ENCODE data around the gene CPVL. TPM values are rescaled to one million over a fixed set of nuclear protein-coding genes. Genes with fewer than 3 reads are reported as not detected.

CPVL gene
- total RNA-seq, 1 donor from 2014 or later, result 0.32 TPM

DNA sequence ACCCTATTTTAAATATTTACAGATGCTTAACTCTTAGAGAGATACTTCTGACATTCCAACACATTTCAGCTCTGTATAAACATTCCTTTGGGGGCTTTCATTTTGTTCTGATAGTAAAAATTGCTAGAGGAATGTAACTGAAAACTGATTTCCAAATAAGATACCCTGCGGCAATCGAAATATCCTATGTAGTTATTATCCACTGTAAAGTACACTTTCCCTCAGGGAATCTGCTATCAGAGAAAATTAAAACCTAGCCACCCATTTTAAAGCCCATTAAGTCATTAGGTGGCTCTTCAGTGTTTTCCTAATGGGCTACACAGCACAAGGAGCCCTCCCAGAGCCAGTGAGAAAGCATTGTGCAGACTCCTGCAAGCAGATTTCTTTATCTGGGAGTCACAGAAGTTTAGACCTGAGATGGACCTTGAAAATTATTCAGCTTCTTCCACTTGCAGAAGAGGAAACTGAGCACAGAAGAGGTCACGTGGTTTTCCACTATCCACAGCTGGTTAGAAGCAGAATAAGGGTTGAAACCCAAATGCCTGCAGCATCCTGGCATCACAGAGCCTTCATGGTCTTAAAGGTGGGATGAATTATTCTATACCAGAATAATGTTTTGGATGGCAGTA lies 12.6 kb upstream of the CPVL start:
- intact Hi-C loops (cut with micrococcal nuclease), result no loop called here

DNA sequence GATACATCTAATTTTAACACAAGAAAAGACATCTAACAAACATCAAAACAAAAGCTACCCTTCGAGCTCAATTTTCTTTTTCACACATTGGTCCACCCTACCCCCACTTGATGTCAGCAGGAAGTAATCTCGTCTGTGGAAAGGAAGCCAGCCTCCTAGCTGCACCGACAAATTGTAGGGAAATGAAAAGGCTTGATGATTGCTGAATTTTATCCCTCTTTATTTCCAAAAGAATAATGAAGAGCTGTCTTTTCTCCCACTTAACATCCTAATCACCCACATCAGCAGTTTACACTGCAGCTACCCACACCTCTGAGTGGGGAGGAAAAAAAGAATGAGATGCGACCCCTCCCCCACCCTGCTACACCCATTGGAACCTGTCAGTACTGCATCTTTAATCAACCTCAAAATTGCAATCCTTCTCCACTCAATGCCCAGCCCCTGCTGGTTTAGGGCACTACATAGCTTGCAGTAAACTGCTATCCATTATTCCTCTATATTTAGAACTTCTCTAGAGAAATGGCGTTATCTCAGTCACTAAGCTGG lies 10.6 kb upstream of the CPVL start:
- intact Hi-C loops (cut with micrococcal nuclease), result no loop called here

DNA sequence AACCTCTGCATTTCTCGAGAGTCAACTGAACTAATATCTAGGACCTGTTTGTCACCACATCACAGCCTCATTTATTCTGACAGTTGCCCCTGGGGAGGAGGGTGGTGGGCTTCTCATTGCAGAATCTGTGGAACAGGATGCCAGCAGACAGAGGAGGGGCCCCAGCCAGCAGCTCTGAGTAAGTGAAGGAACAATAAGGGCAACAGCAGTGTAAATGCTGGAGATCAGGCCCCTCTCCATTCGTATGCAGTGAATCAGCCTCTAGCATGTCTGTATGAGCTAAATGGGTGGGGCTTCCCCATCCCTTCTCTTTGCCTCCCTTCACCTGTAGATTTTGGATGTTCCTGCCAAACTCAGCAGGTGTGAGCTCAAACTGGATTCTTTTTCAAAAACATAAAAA lies 7.7 kb upstream of the CPVL start:
- intact Hi-C loops (cut with micrococcal nuclease), result no loop called here

DNA sequence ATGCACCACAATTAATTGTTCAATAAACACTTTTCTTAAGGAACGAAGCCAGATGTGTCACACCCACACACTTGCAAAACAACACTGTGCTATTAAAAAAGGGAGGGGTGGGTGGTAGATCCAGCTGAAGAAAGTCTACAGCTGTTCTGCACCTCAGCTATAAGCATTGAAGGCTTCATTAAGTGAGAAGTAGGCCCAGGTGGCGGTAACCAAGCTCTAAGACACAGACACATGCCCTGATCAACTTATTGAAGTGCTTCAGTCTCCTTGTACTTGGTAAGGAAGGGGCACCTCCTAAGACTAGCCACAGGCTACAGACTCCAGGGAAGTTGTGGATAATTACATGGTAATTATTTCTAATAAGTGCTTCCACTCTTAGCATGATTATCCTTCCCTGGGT lies 4.5 kb upstream of the CPVL start:
- intact Hi-C loops (cut with micrococcal nuclease), result no loop called here

DNA sequence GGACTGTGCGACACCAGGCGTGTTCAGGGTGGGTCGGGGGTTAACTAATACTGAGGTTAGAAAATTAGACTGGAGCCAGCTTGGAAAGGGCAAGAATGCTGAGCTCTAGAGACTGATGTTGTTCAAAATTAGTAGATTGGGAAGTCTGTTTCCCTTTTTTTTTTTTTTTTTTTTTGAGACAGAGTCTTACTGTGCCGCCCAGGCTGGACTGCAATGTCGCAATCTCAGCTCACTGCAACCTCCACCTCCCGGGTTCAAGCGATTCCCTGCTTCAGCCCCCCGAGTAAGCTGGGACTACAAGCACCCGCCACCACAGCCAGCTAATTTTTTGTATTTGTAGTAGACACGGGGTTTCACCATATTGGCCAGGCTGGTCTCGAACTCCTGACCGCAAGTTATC lies 2.7 kb upstream of the CPVL start:
- intact Hi-C loops (cut with micrococcal nuclease), result no loop called here

DNA sequence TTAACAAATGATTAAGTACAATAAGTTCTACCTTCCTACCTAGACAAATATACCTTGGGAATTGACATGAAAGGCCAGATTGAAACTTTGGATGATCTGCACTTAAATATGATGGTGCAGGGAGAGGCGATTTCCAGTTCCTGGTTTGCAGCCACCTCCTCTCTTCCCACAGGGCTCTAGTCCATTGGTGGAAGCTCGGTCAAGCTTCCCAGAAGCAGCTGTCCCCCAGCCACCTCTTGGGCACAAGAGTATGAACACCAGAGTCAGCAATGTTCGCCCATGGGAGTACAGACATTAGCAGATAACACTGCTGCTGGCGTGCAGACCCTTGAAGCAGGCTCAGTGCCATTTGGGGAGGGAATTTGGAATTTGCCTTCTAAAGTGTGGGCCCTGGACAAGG lies 1.5 kb upstream of the CPVL start:
- intact Hi-C loops (cut with micrococcal nuclease), result no loop called here

DNA sequence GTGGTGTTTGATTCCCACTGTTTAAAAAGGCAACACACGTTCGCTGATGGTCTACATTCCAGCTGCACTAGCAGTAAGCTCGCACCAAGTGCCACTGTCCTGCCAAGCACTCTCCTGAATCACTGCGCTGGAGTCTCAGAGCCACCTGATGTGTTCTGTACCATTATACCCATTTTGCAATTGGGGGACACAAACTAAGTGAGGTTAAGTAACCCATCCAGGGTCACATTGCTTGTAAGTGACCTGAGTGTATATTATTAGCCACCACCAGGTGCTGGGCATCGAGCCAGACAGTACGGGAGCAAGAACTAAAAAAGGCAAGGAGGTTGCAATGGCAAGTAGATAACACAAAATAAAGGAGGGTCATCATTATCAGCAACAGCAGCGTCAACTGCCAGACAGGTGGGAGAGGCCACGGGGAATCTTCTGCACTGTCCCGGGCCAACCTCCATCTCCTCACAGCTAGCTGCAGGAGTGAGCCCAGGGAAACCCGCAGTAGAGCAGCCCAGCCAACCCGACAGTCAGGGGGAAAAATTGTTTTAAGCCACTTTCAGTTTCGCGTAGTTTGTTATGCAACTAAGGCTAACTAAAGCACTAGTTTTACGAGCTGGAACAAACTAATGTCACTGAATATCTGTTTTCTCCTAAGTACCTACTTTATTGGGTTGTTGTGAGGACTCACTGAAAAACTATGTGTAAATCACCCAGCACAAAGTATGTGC lies 712 bp upstream of the CPVL start:
- intact Hi-C loops (cut with micrococcal nuclease), result no loop called here

DNA sequence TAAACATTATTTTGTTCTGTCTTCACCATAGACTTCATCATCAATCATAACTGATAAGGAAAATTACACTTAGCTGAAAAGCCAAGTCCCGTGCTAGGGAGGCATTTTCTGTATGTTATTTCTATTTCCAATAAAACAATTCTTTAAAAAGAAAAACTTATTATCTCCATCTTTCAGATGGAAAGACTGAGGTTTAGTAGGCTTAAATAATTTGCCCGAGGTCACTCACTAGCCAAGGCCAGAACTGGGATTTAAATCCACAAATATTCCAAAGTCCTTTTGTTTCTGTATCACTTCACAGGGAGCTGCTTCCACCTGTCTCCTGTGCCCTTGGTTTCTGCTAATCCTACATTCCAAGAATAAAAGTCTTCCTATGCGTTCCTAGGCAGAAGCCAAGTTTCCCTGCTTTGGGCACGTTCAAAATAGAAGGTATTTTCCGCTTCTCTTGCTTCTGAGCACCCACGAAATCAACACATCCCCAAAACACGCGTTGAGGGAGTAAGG lies 732 bp downstream of the CPVL start:
- intact Hi-C loops (cut with micrococcal nuclease), result no loop called here

DNA sequence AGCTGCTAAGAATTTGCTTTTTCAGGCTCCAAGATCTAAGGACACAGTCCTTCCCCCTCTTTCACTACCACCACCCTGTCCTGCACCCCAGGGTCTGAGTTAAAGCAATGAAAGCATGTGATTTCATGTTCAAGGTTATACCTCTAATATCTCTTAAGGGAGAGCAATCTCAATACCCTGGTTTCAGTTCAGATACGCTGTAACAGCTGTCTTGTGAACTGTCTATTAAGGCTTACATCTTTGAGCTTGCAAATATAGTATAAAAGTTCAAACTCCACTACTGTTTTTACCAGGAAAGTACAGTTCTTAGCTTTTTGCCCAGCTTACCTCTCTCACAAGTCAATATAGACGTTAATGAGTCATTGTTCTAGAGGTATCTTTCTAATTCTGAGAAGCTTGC lies 2.6 kb downstream of the CPVL start:
- intact Hi-C loops (cut with micrococcal nuclease), result no loop called here

DNA sequence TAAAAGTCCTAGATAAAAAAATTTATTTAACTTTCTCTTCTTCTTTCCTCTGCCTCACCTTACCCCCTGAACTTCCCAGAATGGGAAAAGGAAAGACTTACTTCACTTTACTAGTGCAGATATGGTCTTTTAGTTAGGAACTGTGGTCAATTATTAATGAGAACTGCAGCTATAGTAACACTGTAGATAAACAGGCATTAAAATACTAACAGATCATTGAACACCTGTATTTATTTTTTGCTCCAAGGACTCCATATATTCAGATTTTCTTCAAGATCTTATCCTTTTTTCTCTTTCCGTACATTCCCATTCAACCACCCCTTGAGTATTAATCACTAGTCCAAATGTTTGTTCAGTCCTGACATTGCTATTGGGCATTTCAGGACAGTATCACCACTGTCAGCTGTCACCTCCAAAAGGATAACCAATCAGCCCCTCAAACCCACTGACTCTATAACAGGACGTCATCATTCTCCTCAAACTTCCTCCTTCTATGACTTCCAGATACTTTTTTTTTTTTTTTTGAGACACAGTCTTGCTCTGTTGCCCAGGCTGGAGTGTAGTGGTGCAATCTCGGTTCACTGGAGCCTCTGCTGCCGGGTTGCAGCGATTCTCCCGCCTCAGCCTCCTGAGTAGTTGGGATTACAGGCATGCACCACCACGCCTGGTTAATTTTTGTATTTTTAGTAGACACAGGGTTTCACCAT lies 4.2 kb downstream of the CPVL start:
- intact Hi-C loops (cut with micrococcal nuclease), result no loop called here

DNA sequence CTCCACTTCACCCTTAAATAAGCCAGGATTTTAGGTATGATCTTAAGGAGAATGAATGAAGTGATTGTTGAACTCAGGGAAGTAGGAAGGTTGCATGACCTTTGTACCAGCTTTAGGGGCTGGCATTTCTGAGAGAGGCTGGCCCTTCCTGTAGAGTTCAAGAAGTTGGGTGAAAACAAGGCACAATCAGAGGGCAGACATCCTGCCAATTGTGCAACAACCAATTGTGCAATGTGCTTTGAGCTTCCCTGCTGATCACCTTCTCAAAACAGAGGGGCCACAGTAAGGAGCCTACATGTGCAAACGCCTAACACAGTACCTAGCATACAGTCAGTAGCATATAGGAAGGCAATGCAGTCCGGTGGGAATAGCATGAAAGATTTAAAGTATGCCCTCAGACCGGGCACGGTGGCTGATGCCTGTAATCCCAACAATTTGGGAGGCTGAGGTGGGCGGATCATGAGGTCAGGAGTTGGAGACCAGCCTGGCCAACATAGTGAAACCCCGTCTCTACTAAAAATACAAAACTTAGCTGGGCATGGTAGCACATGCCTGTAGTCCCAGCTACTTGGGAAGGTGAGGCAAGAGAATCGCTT lies 5.4 kb downstream of the CPVL start:
- intact Hi-C loops (cut with micrococcal nuclease), result no loop called here

DNA sequence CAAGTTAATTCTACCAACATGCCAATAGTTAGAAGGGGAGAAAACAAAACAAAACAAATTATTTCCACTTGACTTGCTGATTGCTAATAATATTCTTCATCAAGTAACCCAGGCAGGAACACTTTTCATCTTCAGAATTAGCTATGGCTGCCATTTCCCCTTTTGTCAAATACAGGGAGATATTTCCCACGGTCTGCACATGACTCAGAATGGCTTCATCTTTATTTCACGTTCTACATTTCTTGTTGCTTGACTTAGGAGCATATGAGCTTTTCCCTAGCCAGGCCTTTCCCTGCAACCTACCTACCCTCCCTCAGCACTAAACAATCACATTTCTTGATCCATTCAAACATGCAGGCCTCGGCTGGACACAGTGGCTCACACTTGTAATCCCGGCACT lies 6.5 kb downstream of the CPVL start:
- intact Hi-C loops (cut with micrococcal nuclease), result no loop called here

DNA sequence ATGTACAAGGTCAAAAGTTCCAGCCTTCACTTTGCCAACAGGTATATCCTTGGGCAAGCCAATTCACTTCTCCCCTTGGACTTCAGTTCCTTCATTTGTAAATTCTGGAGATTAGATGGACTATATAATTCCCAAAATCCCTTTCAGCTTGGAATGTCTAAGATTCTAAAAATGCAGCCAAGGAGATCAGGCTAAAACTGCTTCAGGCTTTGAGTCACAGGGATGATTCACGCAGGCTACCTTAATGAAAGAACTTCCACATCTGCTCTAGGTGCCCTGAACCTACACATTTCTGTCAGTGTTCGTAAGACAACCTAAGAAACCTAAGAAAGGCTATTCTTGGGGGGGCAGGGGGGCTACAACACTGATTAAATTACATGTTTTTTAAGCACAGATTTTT lies 7.1 kb downstream of the CPVL start:
- intact Hi-C loops (cut with micrococcal nuclease), result no loop called here

DNA sequence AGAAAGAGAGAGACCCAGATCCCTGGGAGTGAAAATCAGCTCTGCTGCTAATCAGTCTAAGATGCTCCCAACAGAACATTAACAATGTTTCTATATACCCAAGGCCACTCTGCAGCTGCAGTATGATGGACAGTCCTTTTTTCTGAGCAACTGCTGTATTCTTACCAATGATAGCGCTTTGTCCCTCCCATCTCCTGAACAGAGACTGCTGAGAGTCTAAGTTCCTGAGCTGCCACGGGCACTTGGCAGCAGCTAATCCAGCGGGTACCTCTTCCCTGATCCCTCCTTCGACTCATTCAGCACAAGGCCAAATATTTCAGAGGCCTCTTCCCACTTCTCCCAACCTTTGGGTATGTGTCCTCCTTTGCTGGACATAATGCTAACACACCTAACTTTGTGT lies 7.7 kb downstream of the CPVL start:
- intact Hi-C loops (cut with micrococcal nuclease), result no loop called here

DNA sequence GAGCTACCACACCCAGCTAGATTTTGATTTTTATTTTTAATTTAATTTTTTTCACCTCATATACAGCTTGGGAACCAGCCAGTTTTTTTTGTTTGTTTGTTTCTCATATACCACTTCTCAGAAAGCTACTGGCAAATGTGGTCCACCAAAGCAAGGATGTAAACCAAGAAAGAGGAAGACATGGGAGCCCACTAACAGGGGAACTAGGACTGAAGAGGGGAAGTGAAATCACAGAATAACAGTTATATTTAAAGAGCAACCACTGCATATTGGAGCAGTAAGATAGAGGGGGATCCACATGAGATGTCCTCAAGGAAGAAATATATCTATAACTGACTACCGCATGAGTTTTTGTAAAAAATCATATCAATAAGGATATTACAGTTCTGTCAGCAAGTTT lies 10.5 kb downstream of the CPVL start:
- intact Hi-C loops (cut with micrococcal nuclease), result no loop called here

DNA sequence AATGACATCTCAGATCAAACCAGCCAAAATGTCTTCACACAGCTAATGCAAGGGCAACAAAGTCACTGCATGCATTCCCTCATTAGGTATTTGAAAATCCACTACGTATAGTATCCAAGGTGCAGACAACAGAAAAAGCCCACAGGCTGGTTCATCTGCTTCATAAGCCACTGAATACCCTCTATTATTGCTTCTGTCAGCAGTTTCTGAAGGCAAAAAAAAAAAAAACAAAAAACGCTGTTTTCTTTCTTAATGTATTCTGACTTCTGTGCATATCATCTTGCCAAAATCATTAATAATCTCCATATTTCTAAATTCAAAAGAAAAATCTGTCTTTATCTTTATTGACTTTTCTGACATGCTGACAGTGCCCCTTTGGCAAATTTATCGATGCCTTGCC lies 13.4 kb downstream of the CPVL start:
- intact Hi-C loops (cut with micrococcal nuclease), result no loop called here

DNA sequence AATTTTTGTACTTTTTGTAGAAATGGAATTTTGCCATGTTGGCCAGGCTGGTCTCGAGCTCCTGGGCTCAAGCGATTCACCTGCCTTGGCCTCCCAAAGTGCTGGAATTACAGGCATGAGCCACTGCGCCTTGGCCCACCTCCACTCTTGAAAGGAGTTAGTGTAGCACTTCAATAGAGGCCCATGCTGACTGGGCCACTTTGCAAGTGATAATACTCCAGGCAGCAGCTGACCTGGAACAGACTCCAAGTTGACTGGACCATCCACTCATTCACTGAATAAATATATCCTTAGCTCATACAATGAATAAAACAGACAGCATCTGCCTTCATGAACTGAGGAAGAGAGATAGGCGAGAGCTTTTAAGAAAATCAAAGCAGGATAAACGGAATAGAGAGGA lies 14.7 kb downstream of the CPVL start:
- intact Hi-C loops (cut with micrococcal nuclease), result no loop called here

DNA sequence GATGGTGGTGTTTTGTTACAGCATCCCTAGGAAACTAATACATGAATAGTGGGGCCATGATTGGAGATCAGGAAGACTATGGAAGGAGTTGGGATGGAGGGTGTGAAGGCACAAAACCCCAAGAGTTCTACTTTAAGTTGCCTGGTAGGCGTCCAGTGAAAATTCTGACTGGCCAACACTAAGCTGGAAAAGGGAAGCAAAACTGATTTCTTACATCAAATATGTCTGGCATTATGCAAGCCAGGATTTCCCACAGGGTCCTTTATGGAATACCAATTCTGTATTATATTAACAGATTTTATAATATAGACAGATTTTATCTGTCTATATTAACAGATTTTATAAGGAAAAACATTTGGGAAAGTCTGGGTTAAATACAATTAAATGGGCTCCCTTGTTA lies 16.2 kb downstream of the CPVL start:
- intact Hi-C loops (cut with micrococcal nuclease), result no loop called here

DNA sequence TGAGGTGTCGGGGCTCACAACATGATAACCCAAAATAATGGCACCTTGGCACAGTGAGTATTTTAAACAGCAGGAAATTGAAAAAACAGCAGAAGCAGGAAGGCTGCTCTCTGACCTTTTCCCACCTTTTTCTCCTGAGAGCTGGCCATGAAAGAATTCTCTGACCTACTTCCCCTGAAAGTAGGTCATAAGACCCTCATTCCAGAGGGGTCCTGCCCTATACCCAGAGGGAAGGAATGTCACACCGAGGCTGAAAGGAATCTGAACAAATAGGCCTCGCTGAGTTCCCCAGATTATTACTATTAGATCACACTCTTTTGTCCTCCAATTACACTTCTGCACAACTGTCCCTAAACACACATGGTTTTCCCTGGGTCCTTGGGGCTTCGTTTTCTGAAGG lies 18.8 kb downstream of the CPVL start:
- intact Hi-C loops (cut with micrococcal nuclease), result no loop called here

DNA sequence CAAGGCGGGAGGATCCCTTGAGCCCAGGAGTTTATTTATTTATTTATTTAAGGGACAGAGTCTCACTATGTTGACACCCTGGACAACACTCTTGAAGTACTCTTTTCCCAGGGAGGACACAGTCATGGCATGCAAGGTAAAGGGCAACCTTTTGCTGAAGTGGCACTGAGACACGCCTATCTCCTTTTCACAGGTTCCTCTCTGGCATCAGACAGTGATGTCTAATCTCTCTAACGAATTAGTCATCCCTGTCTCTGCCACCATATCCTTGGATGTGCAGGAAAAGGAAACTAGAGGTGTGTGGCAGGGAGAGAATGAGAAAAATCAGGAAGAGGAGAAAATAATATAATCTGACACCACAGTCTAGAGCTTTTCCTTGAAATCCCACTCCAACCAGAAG lies 19.5 kb downstream of the CPVL start:
- intact Hi-C loops (cut with micrococcal nuclease), result no loop called here

DNA sequence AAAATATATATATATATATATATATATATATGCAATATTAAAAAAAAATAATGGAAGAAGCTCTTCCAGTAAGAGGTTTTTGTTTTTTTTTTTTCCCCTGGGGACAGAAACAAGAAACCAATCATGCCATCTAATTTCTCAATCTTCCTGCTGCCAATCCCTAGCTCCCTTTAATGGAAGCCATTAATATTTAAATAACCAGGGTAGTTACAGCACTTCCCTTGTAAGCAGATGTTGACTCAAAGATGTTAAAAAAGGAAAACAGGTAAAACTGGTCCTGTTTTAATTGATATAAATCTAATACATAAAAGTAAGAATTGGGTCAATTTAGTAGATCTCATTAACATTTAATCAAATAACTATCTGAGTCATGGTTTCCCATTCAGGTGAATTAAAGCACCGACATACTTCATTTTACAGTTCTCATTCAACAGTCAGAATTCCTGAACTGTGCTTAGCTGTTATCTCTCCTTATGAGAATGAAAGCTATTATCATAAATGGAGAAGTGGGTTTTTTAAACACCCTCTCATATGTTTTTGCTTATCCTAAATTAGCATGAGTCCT lies 22.6 kb downstream of the CPVL start:
- intact Hi-C loops (cut with micrococcal nuclease), result no loop called here

DNA sequence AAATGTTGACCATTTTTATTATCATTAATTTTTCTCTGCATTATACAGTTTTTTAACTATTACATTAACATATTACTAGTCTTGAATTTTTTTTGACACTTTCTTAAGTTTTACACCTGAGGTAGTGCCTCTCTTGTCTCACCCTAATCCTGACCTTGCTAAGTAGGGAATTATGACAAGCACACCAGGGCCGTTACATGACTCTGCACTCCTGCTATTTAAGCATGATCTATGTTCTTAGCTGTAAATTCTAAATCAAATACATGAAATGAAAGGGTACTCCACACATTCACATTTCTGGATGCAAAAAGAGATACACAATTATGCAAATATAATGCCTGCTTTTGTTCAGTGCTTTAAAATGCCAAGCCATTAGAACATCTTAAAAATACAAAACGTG lies 23.6 kb downstream of the CPVL start:
- intact Hi-C loops (cut with micrococcal nuclease), result no loop called here

All from T-helper 2 cell treated with Interferon-gamma antibody and Interleukin-4, amounts not matched to agents 100 ng/mL and 5 ng/mL, for 36 hours (primary cell).